GM12892 (cell line): Measurements from ENCODE around the gene LRCH4.

Experiments
- POLR2A ChIP-seq: IDR thresholded peaks from 2 replicates; pipeline ENCODE4 v1.6.1; 2011; ENCODE audit warnings: low read depth, low read length, control low read depth
- POLR2AphosphoS5 ChIP-seq: IDR thresholded peaks from 2 replicates; pipeline ENCODE4 v1.6.1; 2011; ENCODE audit warnings: low read depth, low read length, control low read depth
- TAF1 ChIP-seq: IDR thresholded peaks from 2 replicates; pipeline ENCODE4 v1.6.1; 2011; ENCODE audit warnings: low read depth, mild to moderate bottlenecking, control low read depth, low read length, borderline replicate concordance

DNA sequence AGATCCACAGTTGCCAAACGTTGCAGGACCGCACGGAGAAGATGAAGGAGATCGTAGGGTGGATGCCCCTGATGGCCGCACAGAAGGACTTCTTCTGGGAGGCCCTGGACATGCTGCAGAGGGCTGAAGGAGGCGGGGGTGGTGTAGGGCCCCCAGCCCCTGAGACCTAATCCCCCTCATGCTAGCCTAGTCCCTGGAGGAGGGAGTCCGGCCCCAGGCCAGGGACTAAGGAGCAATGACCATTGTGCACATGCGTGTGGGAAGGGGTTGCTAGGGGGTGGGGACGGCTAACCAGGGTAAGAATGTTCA is 14.8 kb upstream of the LRCH4 start:
- TF ChIP-seq POLR2A (no peak), TAF1 (no peak), POLR2AphosphoS5 (no peak)
